LNCAP (cell line): Measurements from ENCODE around the gene FBXO31.

Experiments
- CTCF ChIP-seq: fragments of 450-650 bp; IDR thresholded peaks from 2 replicates; pipeline ENCODE4 v1.5.1; 2017; ENCODE audit warnings: mild to moderate bottlenecking

FBXO31 gene

GRCh38 chr16:87387942-87388817, 4.6 kb upstream of the FBXO31 start:
- no peak for TF ChIP-seq CTCF

GRCh38 chr16:87384162-87384874, 742 bp upstream of the FBXO31 start:
- no peak for TF ChIP-seq CTCF

GRCh38 chr16:87382023-87382785, 1.4 kb downstream of the FBXO31 start:
- no peak for TF ChIP-seq CTCF

GRCh38 chr16:87380881-87381280, 2.7 kb downstream of the FBXO31 start:
- TF ChIP-seq CTCF, result no peak

- no peak for TF ChIP-seq CTCF
Measured at GRCh38 chr16:87380403-87380802, 3.2 kb downstream of the FBXO31 start.

GRCh38 chr16:87376660-87377059, 6.9 kb downstream of the FBXO31 start:
- no peak for TF ChIP-seq CTCF

- TF ChIP-seq CTCF, result no peak
Measured at GRCh38 chr16:87375426-87376135, 8.0 kb downstream of the FBXO31 start.
